Dendritic cell treated with granulocyte-macrophage colony-stimulating factor and Interleukin-4, amounts not matched to agents 40 ng/mL and 50 ng/mL, for 4 days (primary cell): ENCODE data around the gene ZNF423.

Experiments
- H3K27ac Mint-ChIP-seq: one replicate; pipeline ENCODE4 v1.8.0; 2022; ENCODE audit warnings: mild to moderate bottlenecking, mixed read lengths
- H3K27me3 Mint-ChIP-seq: one replicate; pipeline ENCODE4 v1.8.0; 2022; ENCODE audit warnings: mild to moderate bottlenecking, mixed read lengths
- H3K36me3 Mint-ChIP-seq: one replicate; pipeline ENCODE4 v1.8.0; 2022; ENCODE audit warnings: low read depth, mixed read lengths
- H3K4me1 Mint-ChIP-seq: one replicate; pipeline ENCODE4 v1.8.0; 2022; ENCODE audit warnings: low read depth, mixed read lengths
- H3K4me3 Mint-ChIP-seq: one replicate; pipeline ENCODE4 v1.8.0; 2022; ENCODE audit warnings: mild to moderate bottlenecking, moderate library complexity, mixed read lengths
- H3K9me3 Mint-ChIP-seq: one replicate; pipeline ENCODE4 v1.8.0; 2022; ENCODE audit warnings: mixed read lengths
- intact Hi-C: fragments of 100-400 bp; cut with micrococcal nuclease; formaldehyde crosslinking; loops from one replicate; pipeline ENCODE4 v1.15.0; 2022

Gene ZNF423

GRCh38 chr16:49833796-49834530 is 21.9 kb downstream of the ZNF423 start:
- Mint-ChIP-seq H3K27ac (no peak overlapping the region), H3K27me3 (peaks cover 16% of the 10 kb centered on the region), H3K4me1 (no peaks in the 10 kb centered on the region), H3K36me3 (no peaks in the 10 kb centered on the region), H3K9me3 (no peaks in the 10 kb centered on the region), H3K4me3 (no peak overlapping the region)
- intact Hi-C loops, result no loop called here

DNA sequence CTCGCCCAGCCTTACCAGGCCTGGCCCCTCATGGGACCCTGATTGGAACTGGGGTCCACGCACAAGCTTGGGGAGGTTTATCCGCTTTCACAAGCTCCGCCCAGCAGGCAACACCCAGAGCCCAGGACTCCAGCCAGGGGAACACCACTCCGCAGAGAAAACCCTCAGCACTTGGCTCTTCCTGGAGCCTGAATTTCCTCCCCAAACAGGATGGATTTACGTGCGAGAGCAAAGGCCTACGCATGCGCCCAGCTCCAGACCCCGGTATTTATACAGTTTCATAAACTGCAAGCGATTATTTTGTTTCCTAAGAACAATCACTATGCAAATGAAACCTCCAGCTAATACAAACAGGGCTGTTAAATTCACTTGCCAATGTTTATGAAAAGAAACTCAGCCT is 22.8 kb downstream of the ZNF423 start:
- Mint-ChIP-seq H3K9me3 (no peaks in the 10 kb centered on the region), H3K4me1 (no peaks in the 10 kb centered on the region), H3K4me3 (no peak overlapping the region), H3K27ac (no peak overlapping the region), H3K36me3 (no peaks in the 10 kb centered on the region), H3K27me3 (peaks cover 13% of the 10 kb centered on the region)
- intact Hi-C loops, result no loop called here

DNA sequence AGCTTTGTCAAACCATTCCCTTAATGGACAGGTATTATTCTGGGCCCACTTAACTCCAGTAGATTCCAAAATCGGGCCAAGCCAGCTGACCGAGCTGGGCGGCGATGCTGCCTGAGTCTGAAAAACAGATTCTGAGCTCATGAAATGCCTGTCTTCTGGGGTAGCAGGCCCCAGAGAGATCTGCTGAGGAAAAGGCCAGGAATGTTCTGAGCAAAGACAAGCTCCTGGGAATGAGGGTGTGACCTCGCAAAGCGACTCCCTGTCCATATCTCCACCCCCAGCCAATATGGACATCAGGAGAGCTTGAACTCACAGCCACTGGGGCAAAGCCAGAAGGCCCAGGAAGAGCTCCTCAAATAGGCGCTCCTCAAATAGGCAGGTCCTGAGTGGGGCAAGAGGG is 23.7 kb downstream of the ZNF423 start:
- Mint-ChIP-seq H3K4me1 (no peaks in the 10 kb centered on the region), H3K9me3 (no peaks in the 10 kb centered on the region), H3K27ac (no peak overlapping the region), H3K27me3 (peaks cover 6% of the 10 kb centered on the region), H3K4me3 (no peak overlapping the region), H3K36me3 (no peaks in the 10 kb centered on the region)
- intact Hi-C loops, result no loop called here

GRCh38 chr16:49830873-49831272 is 25.0 kb downstream of the ZNF423 start:
- Mint-ChIP-seq H3K4me1 (no peaks in the 10 kb centered on the region), H3K9me3 (no peaks in the 10 kb centered on the region)

GRCh38 chr16:49828533-49829267 is 27.2 kb downstream of the ZNF423 start:
- no peaks in the 10 kb centered on the region for H3K9me3 Mint-ChIP-seq
- no peak overlapping the region for H3K27ac Mint-ChIP-seq
- intact Hi-C loops, result no loop called here
- peaks cover 7% of the 10 kb centered on the region for H3K27me3 Mint-ChIP-seq
- no peaks in the 10 kb centered on the region for H3K36me3 Mint-ChIP-seq
- no peaks in the 10 kb centered on the region for H3K4me1 Mint-ChIP-seq
- H3K4me3 Mint-ChIP-seq, result no peak overlapping the region

More at GRCh38 chr16:49830873-49831272, 25.0 kb downstream of the ZNF423 start:
- Mint-ChIP-seq H3K27me3 (peaks cover 3% of the 10 kb centered on the region), H3K36me3 (no peaks in the 10 kb centered on the region), H3K27ac (no peak overlapping the region), H3K4me3 (no peak overlapping the region)
- intact Hi-C loops, result no loop called here

- intact Hi-C loops, result no loop called here
- Mint-ChIP-seq H3K9me3 (no peaks in the 10 kb centered on the region), H3K27ac (no peak overlapping the region), H3K36me3 (no peaks in the 10 kb centered on the region), H3K4me3 (no peak overlapping the region), H3K4me1 (no peaks in the 10 kb centered on the region), H3K27me3 (peaks cover 7% of the 10 kb centered on the region)
These were observed 28.0 kb downstream of the ZNF423 start for GRCh38 chr16:49827805-49828438.

- H3K36me3 Mint-ChIP-seq, result no peaks in the 10 kb centered on the region
- H3K4me1 Mint-ChIP-seq, result no peaks in the 10 kb centered on the region
- intact Hi-C loops, result no loop called here
- H3K4me3 Mint-ChIP-seq, result no peak overlapping the region
- H3K9me3 Mint-ChIP-seq, result no peaks in the 10 kb centered on the region
- H3K27ac Mint-ChIP-seq, result no peak overlapping the region
- peaks cover 7% of the 10 kb centered on the region for H3K27me3 Mint-ChIP-seq
These were observed 29.4 kb downstream of the ZNF423 start for GRCh38 chr16:49826515-49826914.

DNA sequence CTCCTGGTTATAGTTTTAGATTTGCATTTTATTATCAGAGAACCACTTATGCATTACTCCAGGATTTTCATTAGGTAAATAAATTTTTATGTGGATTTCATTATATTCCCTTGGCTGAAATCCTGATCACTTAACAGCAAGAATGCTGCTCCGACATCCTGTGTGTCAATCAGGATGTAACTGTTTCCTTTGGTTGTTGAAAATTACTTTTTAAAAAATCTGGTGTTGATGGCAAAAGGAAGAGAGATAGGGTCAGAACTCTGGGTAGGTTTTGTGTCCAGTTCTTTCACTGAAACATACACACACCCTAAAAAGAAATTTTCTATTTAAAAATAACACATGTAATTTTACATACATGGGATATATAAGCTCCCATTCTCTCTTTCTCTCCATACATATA is 30.9 kb downstream of the ZNF423 start:
- H3K4me1 Mint-ChIP-seq, result no peaks in the 10 kb centered on the region
- H3K4me3 Mint-ChIP-seq, result no peak overlapping the region
- H3K36me3 Mint-ChIP-seq, result no peaks in the 10 kb centered on the region
- peaks cover 5% of the 10 kb centered on the region for H3K27me3 Mint-ChIP-seq
- H3K9me3 Mint-ChIP-seq, result no peaks in the 10 kb centered on the region
- intact Hi-C loops, result no loop called here
- H3K27ac Mint-ChIP-seq, result no peak overlapping the region

- H3K9me3 Mint-ChIP-seq, result no peaks in the 10 kb centered on the region
- H3K36me3 Mint-ChIP-seq, result no peaks in the 10 kb centered on the region
- intact Hi-C loops, result no loop called here
- H3K4me3 Mint-ChIP-seq, result no peak overlapping the region
- H3K27me3 Mint-ChIP-seq, result peaks cover 5% of the 10 kb centered on the region
- no peak overlapping the region for H3K27ac Mint-ChIP-seq
- no peaks in the 10 kb centered on the region for H3K4me1 Mint-ChIP-seq
These were observed 31.3 kb downstream of the ZNF423 start for GRCh38 chr16:49824593-49824992.

- H3K36me3 Mint-ChIP-seq, result no peaks in the 10 kb centered on the region
- H3K4me1 Mint-ChIP-seq, result no peaks in the 10 kb centered on the region
- no peak overlapping the region for H3K4me3 Mint-ChIP-seq
- intact Hi-C loops, result no loop called here
- H3K9me3 Mint-ChIP-seq, result no peaks in the 10 kb centered on the region
- no peak overlapping the region for H3K27ac Mint-ChIP-seq
- peaks cover 5% of the 10 kb centered on the region for H3K27me3 Mint-ChIP-seq
These were observed 33.1 kb downstream of the ZNF423 start for GRCh38 chr16:49822649-49823370.

- no peaks in the 10 kb centered on the region for H3K9me3 Mint-ChIP-seq
- H3K27ac Mint-ChIP-seq, result no peak overlapping the region
- no peaks in the 10 kb centered on the region for H3K4me1 Mint-ChIP-seq
- no peak overlapping the region for H3K4me3 Mint-ChIP-seq
- no peaks in the 10 kb centered on the region for H3K36me3 Mint-ChIP-seq
- H3K27me3 Mint-ChIP-seq, result peaks cover 4% of the 10 kb centered on the region
- intact Hi-C loops, result no loop called here
These were observed 34.2 kb downstream of the ZNF423 start for GRCh38 chr16:49821614-49822282.

- intact Hi-C loops, result no loop called here
- H3K36me3 Mint-ChIP-seq, result no peaks in the 10 kb centered on the region
These were observed 34.8 kb downstream of the ZNF423 start for GRCh38 chr16:49821156-49821555.

DNA sequence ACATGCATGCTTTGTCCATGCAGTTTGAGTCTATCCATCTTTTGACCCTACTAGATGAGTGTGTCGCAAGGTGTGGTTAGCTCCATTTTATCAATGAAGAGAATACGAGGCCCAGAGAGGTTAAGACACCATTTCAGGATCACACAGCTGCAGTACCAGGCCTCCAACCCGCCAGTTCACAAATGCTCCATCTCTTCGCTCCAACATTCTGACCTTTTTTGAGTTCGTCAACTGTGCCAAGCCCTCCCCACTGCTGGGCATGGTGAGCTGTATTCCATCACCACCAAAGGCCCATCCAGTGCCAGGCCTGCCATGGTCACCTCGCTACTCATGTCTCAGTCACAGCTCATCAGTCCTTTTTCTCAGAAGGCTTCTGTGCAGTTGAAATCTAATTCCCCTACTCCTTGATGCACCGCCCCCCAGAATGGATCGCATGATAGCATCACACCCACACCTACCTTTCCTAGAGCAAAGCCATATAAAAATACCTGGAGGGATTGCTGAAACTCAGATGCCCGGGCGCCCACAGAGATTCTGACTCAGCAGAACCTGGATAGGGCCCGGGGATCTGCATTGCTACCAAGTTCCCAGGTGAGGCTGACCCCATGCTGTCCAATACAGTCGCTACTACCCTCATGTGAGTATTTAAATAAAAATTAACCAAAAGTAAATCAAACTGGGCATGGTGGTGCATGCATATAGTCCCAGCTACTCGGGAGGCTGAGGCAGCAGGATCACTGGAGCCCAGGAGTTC is 38.0 kb downstream of the ZNF423 start:
- no peaks in the 10 kb centered on the region for H3K27me3 Mint-ChIP-seq
- no peaks in the 10 kb centered on the region for H3K4me1 Mint-ChIP-seq
- no peaks in the 10 kb centered on the region for H3K9me3 Mint-ChIP-seq
- H3K36me3 Mint-ChIP-seq, result no peaks in the 10 kb centered on the region
- intact Hi-C loops, result no loop called here
- no peak overlapping the region for H3K4me3 Mint-ChIP-seq
- H3K27ac Mint-ChIP-seq, result no peak overlapping the region

More at GRCh38 chr16:49821156-49821555, 34.8 kb downstream of the ZNF423 start:
- no peak overlapping the region for H3K27ac Mint-ChIP-seq
- H3K4me1 Mint-ChIP-seq, result no peaks in the 10 kb centered on the region
- H3K27me3 Mint-ChIP-seq, result peaks cover 4% of the 10 kb centered on the region
- no peak overlapping the region for H3K4me3 Mint-ChIP-seq
- H3K9me3 Mint-ChIP-seq, result no peaks in the 10 kb centered on the region
